DOHH2 (cell line): ENCODE data around the gene RNF4.

Experiments
- H3F3A ChIP-seq: fragments of 200-600 bp; sonication (generic), shearing (Covaris generic); 2 replicates; pipeline ENCODE4 v1.6.0; 2016; ENCODE audit warnings: antibody characterized with exemption, mild to moderate bottlenecking; ENCODE audit not compliant: control insufficient read depth, insufficient read depth
- H3K27ac ChIP-seq: fragments of 200-600 bp; sonication (generic); 2 replicates; pipeline ENCODE4 v1.5.1; 2014; ENCODE audit warnings: low read depth, mild to moderate bottlenecking, low read length, moderate library complexity
- H3K27me3 ChIP-seq: fragments of 200-600 bp; sonication (generic); 2 replicates; pipeline ENCODE4 v1.6.1; 2014; ENCODE audit warnings: mild to moderate bottlenecking, low read length, mixed read lengths; ENCODE audit not compliant: control insufficient read depth
- H3K36me3 ChIP-seq: fragments of 200-600 bp; sonication (generic); 2 replicates; pipeline ENCODE4 v1.6.1; 2014; ENCODE audit warnings: mild to moderate bottlenecking, low read length, moderate library complexity, mixed read lengths; ENCODE audit not compliant: control insufficient read depth
- H3K4me1 ChIP-seq: fragments of 200-600 bp; sonication (generic); 2 replicates; pipeline ENCODE4 v1.6.1; 2014; ENCODE audit warnings: mild to moderate bottlenecking, low read length, mixed read lengths; ENCODE audit not compliant: control insufficient read depth
- H3K4me2 ChIP-seq: fragments of 200-600 bp; sonication (generic); 2 replicates; pipeline ENCODE4 v1.6.0; 2014; ENCODE audit warnings: mild to moderate bottlenecking, low read length, moderate library complexity
- H3K4me3 ChIP-seq: fragments of 200-600 bp; sonication (generic); 2 replicates; pipeline ENCODE4 v1.5.1; 2014; ENCODE audit warnings: mild to moderate bottlenecking, low read length, mixed read lengths
- H3K79me2 ChIP-seq: fragments of 200-600 bp; sonication (generic); 2 replicates; pipeline ENCODE4 v1.6.1; 2014; ENCODE audit warnings: mild to moderate bottlenecking, low read length, mixed read lengths; ENCODE audit not compliant: control insufficient read depth
- H3K9me2 ChIP-seq: fragments of 200-600 bp; sonication (generic); replicated peaks from 2 replicates; pipeline ENCODE4 v1.6.1; 2014; ENCODE audit warnings: mild to moderate bottlenecking, low read length, mixed read lengths; ENCODE audit not compliant: control insufficient read depth
- H3K9me3 ChIP-seq: fragments of 200-600 bp; sonication (generic); 2 replicates; pipeline ENCODE4 v1.6.1; 2014; ENCODE audit warnings: antibody characterized with exemption, low read length, mixed read lengths; ENCODE audit not compliant: control insufficient read depth, insufficient read depth
- H4K20me1 ChIP-seq: fragments of 200-600 bp; sonication (generic); 2 replicates; pipeline ENCODE4 v1.6.0; 2014; ENCODE audit warnings: low read depth, mild to moderate bottlenecking, antibody characterized with exemption, low read length, moderate library complexity; ENCODE audit not compliant: control insufficient read depth, insufficient read depth
- EZH2phosphoT487 ChIP-seq: fragments of 200-600 bp; sonication (generic); IDR thresholded peaks from 2 replicates; pipeline ENCODE4 v1.6.1; 2017; ENCODE audit warnings: borderline replicate concordance, mild to moderate bottlenecking, antibody characterized with exemption, low read length, moderate library complexity, mixed read lengths
- TF ChIP-seq, protein P1 (sequence below): fragments of 200-600 bp; sonication (generic); IDR thresholded peaks from one replicate; pipeline ENCODE4 v1.5.1; 2014; ENCODE audit warnings: antibody characterized with exemption, mild to moderate bottlenecking, low read depth, low read length; ENCODE audit not compliant: poor library complexity, severe bottlenecking

RNF4 gene

DNA sequence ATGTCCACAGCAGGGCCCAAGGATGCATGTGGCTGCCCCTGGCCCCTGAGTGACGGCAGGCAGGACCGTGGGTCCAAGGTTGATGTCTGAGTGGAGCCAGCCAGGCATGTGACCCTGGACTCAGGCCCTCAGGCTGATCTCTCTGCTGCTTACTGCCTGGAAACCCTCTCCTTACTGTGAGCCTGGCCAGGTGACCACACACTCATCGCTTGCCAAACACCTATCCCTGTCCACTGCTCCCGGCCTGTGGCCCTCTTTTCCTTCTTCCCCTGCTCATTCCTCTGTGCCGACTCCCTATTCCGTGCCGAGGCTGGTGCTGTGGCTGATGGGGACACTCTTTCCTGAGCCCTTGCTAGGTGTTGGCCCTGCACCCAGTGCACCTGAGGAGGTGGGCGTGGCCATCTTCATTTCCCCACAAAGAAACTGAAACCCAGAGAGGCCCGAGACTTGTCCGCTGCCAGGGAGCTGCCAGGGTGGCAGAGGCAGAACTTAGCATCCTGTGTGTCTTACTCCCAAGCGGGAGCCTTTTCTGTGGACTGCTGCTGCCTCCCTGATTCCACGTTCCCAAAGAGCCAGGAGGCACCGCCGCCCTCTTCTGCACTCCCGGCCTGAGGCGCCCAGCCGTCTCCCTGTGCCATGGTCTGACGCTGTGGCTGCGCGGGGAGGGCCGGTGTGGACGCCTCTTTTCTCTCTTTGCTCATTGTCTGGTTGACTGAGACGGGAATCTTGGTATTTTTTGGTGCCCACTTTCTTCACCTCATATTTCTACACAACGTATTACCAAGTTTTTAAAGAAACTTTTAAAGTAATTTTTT, 11.2 kb upstream of the RNF4 start:
- Histone ChIP-seq H3K36me3 (no peaks in the 10 kb centered on the region), H3K9me3 (no peaks in the 10 kb centered on the region), H3K27me3 (peaks cover 8% of the 10 kb centered on the region), H4K20me1 (no peaks in the 10 kb centered on the region; the same call in 1 of the 2 replicates), H3K79me2 (no peaks in the 10 kb centered on the region), H3K4me3 (no peak overlapping the region), H3F3A (no peaks in the 10 kb centered on the region), H3K27ac (no peak overlapping the region), H3K4me2 (no peak overlapping the region), H3K4me1 (peaks cover 5% of the 10 kb centered on the region), H3K9me2 (no peaks in the 10 kb centered on the region)
- no peak for TF ChIP-seq EZH2phosphoT487
- TF ChIP-seq, protein P1, sequence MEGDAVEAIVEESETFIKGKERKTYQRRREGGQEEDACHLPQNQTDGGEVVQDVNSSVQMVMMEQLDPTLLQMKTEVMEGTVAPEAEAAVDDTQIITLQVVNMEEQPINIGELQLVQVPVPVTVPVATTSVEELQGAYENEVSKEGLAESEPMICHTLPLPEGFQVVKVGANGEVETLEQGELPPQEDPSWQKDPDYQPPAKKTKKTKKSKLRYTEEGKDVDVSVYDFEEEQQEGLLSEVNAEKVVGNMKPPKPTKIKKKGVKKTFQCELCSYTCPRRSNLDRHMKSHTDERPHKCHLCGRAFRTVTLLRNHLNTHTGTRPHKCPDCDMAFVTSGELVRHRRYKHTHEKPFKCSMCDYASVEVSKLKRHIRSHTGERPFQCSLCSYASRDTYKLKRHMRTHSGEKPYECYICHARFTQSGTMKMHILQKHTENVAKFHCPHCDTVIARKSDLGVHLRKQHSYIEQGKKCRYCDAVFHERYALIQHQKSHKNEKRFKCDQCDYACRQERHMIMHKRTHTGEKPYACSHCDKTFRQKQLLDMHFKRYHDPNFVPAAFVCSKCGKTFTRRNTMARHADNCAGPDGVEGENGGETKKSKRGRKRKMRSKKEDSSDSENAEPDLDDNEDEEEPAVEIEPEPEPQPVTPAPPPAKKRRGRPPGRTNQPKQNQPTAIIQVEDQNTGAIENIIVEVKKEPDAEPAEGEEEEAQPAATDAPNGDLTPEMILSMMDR, result no peak

DNA sequence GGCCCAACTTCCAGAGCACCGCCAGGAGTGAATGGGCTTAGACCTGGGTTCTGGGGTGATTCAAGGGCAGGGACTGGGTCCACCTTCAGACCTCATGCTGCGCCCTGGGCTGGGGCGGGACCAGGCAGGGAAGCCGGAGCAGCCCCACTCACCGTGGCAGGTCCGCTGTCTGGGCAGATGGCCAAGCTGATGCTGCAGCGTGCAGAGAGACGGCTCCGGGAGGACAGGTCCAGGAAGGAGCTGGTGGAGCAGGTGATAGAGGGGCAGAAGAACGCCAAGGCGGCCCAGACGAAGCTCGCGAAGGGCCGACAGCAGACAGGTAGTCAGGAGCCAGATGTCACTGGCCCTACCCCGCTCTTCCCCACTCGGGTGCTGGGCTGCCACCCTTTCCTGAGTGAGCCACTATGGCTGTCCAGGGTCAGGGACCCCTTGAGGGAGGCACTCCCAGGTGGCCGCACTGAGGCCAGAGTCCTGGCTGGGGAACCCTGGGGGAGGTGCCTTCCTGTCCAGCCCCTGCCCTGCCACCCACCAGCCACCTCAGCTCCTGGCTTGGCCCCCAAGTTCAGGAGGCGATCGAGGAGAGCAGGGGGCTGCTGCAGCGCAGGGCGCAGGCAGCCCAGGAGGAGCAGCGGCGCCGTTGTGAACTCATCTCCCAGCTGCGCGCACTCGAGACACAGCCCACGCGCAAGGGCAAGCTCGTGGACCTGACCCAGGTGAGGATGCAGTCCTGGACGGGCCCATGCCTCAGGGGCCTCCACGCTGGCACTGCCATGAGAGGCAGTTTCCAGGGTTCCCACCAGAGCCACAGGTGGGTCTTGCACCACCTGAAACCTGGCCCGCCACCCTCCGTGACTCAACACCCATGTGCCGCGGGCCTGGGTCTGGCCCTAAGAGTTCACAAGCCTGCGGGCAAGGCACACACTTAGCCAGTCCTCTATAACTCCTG, 10.1 kb upstream of the RNF4 start:
- Histone ChIP-seq H3K27me3 (peaks cover 18% of the 10 kb centered on the region), H3K4me2 (no peak overlapping the region), H3F3A (no peaks in the 10 kb centered on the region), H3K36me3 (no peaks in the 10 kb centered on the region), H3K9me3 (no peaks in the 10 kb centered on the region), H3K4me1 (peaks cover 9% of the 10 kb centered on the region), H3K9me2 (no peaks in the 10 kb centered on the region), H3K79me2 (no peaks in the 10 kb centered on the region), H4K20me1 (peaks cover 3% of the 10 kb centered on the region; the same call in 1 of the 2 replicates), H3K4me3 (no peak overlapping the region), H3K27ac (no peak overlapping the region)
- no peak for TF ChIP-seq EZH2phosphoT487
- TF ChIP-seq, protein P1, result no peak

GRCh38 chr4:2459589-2460349, 9.1 kb upstream of the RNF4 start:
- H3F3A ChIP-seq, result peaks cover 3% of the 10 kb centered on the region; the same call in 1 of the 2 replicates
- H3K9me2 ChIP-seq, result no peaks in the 10 kb centered on the region
- H3K27ac ChIP-seq, result no peak overlapping the region
- H3K4me3 ChIP-seq, result no peak overlapping the region
- peaks cover 3% of the 10 kb centered on the region; the same call in 1 of the 2 replicates for H4K20me1 ChIP-seq
- H3K36me3 ChIP-seq, result no peaks in the 10 kb centered on the region
- H3K27me3 ChIP-seq, result peaks cover 19% of the 10 kb centered on the region
- H3K4me2 ChIP-seq, result no peak overlapping the region
- TF ChIP-seq EZH2phosphoT487, result no peak
- TF ChIP-seq, protein P1, result no peak
- peaks cover 9% of the 10 kb centered on the region for H3K4me1 ChIP-seq
- H3K79me2 ChIP-seq, result no peaks in the 10 kb centered on the region
- no peaks in the 10 kb centered on the region for H3K9me3 ChIP-seq
